Motor neuron (in vitro differentiated cells): Measurements from ENCODE around the gene COPG2. TPM values are rescaled to one million over a fixed set of nuclear protein-coding genes. Genes with fewer than 3 reads are reported as not detected.
"Not testable (repeated sequence)": the region's sequence is repeated elsewhere in the genome, so short reads cannot be mapped to it uniquely, and the experiment has no call there.

ENCODE experiments used
- ATAC-seq, 8 experiments: fragments of 200-7000 bp; cut with Tn5 transposase; replicated peaks in 6 of 8; 2 replicates each; pipeline ENCODE4 v1.8.0; 2021; ENCODE audit warnings: mild to moderate bottlenecking in 8 of 8, moderate library complexity in 8 of 8
- H3K27ac ChIP-seq, 2 donors: fragments of 250-450 bp; sonication (Bioruptor Pico); 2 replicates each; pipeline ENCODE4 v1.9.0; 2021; ENCODE audit warnings: antibody characterized with exemption in 2 of 2, mild to moderate bottlenecking in 2 of 2, moderate library complexity in 1 of 2
- H3K4me1 ChIP-seq, 2 donors: fragments of 250-450 bp; sonication (Bioruptor Pico); replicated peaks in 1 of 2; 2 replicates each; pipeline ENCODE4 v1.6.1; 2021; ENCODE audit warnings: antibody characterized with exemption in 2 of 2, mild to moderate bottlenecking in 2 of 2, moderate library complexity in 1 of 2
- H3K4me3 ChIP-seq, 5 donors: fragments of 250-450 bp; sonication (Bioruptor Pico); 2 replicates each; pipeline ENCODE4 v1.9.0; 2021; ENCODE audit warnings: antibody characterized with exemption in 5 of 5, mild to moderate bottlenecking in 5 of 5, moderate library complexity in 4 of 5
- WGBS, 10 experiments: fragments of 450-650 bp; shearing (Covaris generic); methylation state at CpG; one replicate each; pipeline ENCODE4 v1.0.0; 2022; 5-methylcytosine and 5-hydroxymethylcytosine counted together
- in situ Hi-C, 9 experiments: fragments of 400-800 bp; cut with MboI; loops; one replicate each; pipeline ENCODE4 v1.15.0; 2021; ENCODE audit warnings: low sequenced_read_pairs in 9 of 9, low pct_unique_long_range_greater_than_20kb in 2 of 9; ENCODE audit not compliant: unreplicated experiment in 9 of 9
- total RNA-seq, 8 experiments: library from RNA; unstranded; fragments of 300-600 nt; gene quantifications; 2 replicates each; pipeline versions ENCODE4 v1.2.3 to v1.2.4, GENCODE V29; 2022

The COPG2 gene
- 10 to 100 TPM; 14.5 to 43.3 (median 31.3) TPM for total RNA-seq

- in situ Hi-C loops, result no loop called here
- ATAC-seq, result peak; percentile 94 to 98 (median 97)
- peak within 1 kb of the TSS; percentile 87 to 92 for H3K27ac ChIP-seq
- 0 to 4% methylated on average over 2 to 5 of the region's 103 CpGs; no CpG with 5 or more reads in 8 of the 10 experiments for WGBS, 10 experiments
- H3K4me1 ChIP-seq, result peaks cover 6 to 11% of the 10 kb centered on the region in 2 donors
- H3K4me3 ChIP-seq, result peak within 1 kb of the TSS; percentile 73 to 93 (median 90)
Measured at GRCh38 chr7:130668258-130669084, at the start of gene COPG2. TSS of gene COPG2 (minus strand) at chr7:130668748. CDS start at chr7:130668668, 80 bp downstream.

GRCh38 chr7:130712416-130712815, 43.9 kb upstream of the COPG2 start:
- 0 to 23% (median 6%) methylated on average over 1 to 3 of the region's 3 CpGs; no CpG with 5 or more reads in 1 of the 10 experiments for WGBS, 10 experiments
- no peak for ATAC-seq
- Histone ChIP-seq H3K4me1 (no peaks in the 10 kb centered on the region), H3K4me3 (no peak overlapping the region), H3K27ac (no peak overlapping the region)
- in situ Hi-C loops, result loop anchor here in 2 of 9 experiments (25.0 kb wide), 2 partner anchors 475 to 500 kb away; partner anchors contain the start of genes SSMEM1 (in 1 of the 2) and TMEM209 (in 1 of the 2)

GRCh38 chr7:130708766-130709165, 40.2 kb upstream of the COPG2 start:
- 29 to 100% (median 88%) methylated on average over 1 to 3 of the region's 4 CpGs; no CpG with 5 or more reads in 4 of the 10 experiments for WGBS, 10 experiments
- in situ Hi-C loops, result loop anchor here in 2 of 9 experiments (25.0 kb wide), 2 partner anchors 471 to 496 kb away; partner anchors contain the start of genes SSMEM1 (in 1 of the 2) and TMEM209 (in 1 of the 2)
- ATAC-seq, result no peak

GRCh38 chr7:130708001-130708400, 39.5 kb upstream of the COPG2 start:
- in situ Hi-C loops, result loop anchor here in 2 of 9 experiments (25.0 kb wide), 2 partner anchors 471 to 496 kb away; partner anchors contain the start of genes SSMEM1 (in 1 of the 2) and TMEM209 (in 1 of the 2)
- WGBS, 10 experiments, result 79 to 100% (median 96%) methylated on average over 2 to 4 of the region's 4 CpGs; no CpG with 5 or more reads in 3 of the 10 experiments
- H3K4me3 ChIP-seq, result no peak overlapping the region
- no peak overlapping the region for H3K27ac ChIP-seq
- no peaks in the 10 kb centered on the region for H3K4me1 ChIP-seq
- no peak for ATAC-seq

More at GRCh38 chr7:130708766-130709165, 40.2 kb upstream of the COPG2 start:
- no peak overlapping the region for H3K27ac ChIP-seq
- no peak overlapping the region for H3K4me3 ChIP-seq
- H3K4me1 ChIP-seq, result no peaks in the 10 kb centered on the region

GRCh38 chr7:130703851-130704250, 35.3 kb upstream of the COPG2 start:
- ATAC-seq, result no peak
- H3K4me1 ChIP-seq, result no peaks in the 10 kb centered on the region
- no peak overlapping the region for H3K27ac ChIP-seq
- 38 to 100% (median 100%) methylated on average over 1 of the region's 1 CpG; no CpG with 5 or more reads in 2 of the 10 experiments for WGBS, 10 experiments
- H3K4me3 ChIP-seq, result no peak overlapping the region
- in situ Hi-C loops, result loop anchor here in 2 of 9 experiments (25.0 kb wide), 2 partner anchors 467 to 492 kb away; partner anchors contain the start of genes SSMEM1 (in 1 of the 2) and TMEM209 (in 1 of the 2)

- no peak for ATAC-seq
- Histone ChIP-seq H3K4me3 (no peak overlapping the region), H3K4me1 (no peaks in the 10 kb centered on the region), H3K27ac (no peak overlapping the region)
- in situ Hi-C loops, result loop anchor here in 2 of 9 experiments (25.0 kb wide), 2 partner anchors 464 to 489 kb away; partner anchors contain the start of genes SSMEM1 (in 1 of the 2) and TMEM209 (in 1 of the 2)
- WGBS, 10 experiments, result 83 to 100% (median 91%) methylated on average over 1 to 2 of the region's 2 CpGs; no CpG with 5 or more reads in 3 of the 10 experiments
Measured at GRCh38 chr7:130701650-130702049, 33.1 kb upstream of the COPG2 start.

- 78 to 100% (median 100%) methylated on average over 1 of the region's 1 CpG; no CpG with 5 or more reads in 2 of the 10 experiments for WGBS, 10 experiments
- no peak for ATAC-seq
- in situ Hi-C loops, result loop anchor here in 2 of 9 experiments (25.0 kb wide), 2 partner anchors 463 to 488 kb away; partner anchors contain the start of genes SSMEM1 (in 1 of the 2) and TMEM209 (in 1 of the 2)
- Histone ChIP-seq H3K4me3 (no peak overlapping the region), H3K4me1 (no peaks in the 10 kb centered on the region), H3K27ac (no peak overlapping the region)
Measured at GRCh38 chr7:130700760-130701159, 32.2 kb upstream of the COPG2 start.

- Histone ChIP-seq H3K4me1 (no peaks in the 10 kb centered on the region), H3K27ac (no peak overlapping the region), H3K4me3 (no peak overlapping the region)
- ATAC-seq, result no peak
- WGBS, 10 experiments, result 17 to 86% (median 66%) methylated on average over 1 to 4 of the region's 4 CpGs; no CpG with 5 or more reads in 2 of the 10 experiments
- in situ Hi-C loops, result loop anchor here in 2 of 9 experiments (25.0 kb wide), 2 partner anchors 462 to 487 kb away; partner anchors contain the start of genes SSMEM1 (in 1 of the 2) and TMEM209 (in 1 of the 2)
Measured at GRCh38 chr7:130699686-130700085, 31.1 kb upstream of the COPG2 start.

GRCh38 chr7:130697820-130698219, 29.3 kb upstream of the COPG2 start:
- Histone ChIP-seq H3K4me3 (no peak overlapping the region), H3K4me1 (no peaks in the 10 kb centered on the region), H3K27ac (no peak overlapping the region)
- 7 to 100% (median 80%) methylated on average over 1 to 2 of the region's 2 CpGs; no CpG with 5 or more reads in 2 of the 10 experiments for WGBS, 10 experiments
- in situ Hi-C loops, result no loop called here
- ATAC-seq, result peak in 3 of 8 experiments; percentile 41 to 91 (median 72)

GRCh38 chr7:130695840-130696239, 27.3 kb upstream of the COPG2 start:
- ATAC-seq, result peak in 1 of 8 experiments; percentile 24
- WGBS, 10 experiments, result 47 to 100% (median 59%) methylated on average over 1 to 2 of the region's 2 CpGs; no CpG with 5 or more reads in 1 of the 10 experiments

GRCh38 chr7:130692396-130692795, 23.8 kb upstream of the COPG2 start:
- H3K4me3 ChIP-seq, ATAC-seq, in situ Hi-C loops, H3K4me1 ChIP-seq, H3K27ac ChIP-seq: not testable (repeated sequence)
- 0 to 100% (median 86%) methylated on average over 1 of the region's 1 CpG; no CpG with 5 or more reads in 1 of the 10 experiments for WGBS, 10 experiments

More at GRCh38 chr7:130695840-130696239, 27.3 kb upstream of the COPG2 start:
- in situ Hi-C loops, result no loop called here
- Histone ChIP-seq H3K4me1 (no peaks in the 10 kb centered on the region), H3K4me3 (no peak overlapping the region), H3K27ac (no peak overlapping the region)

GRCh38 chr7:130689683-130690082, 21.1 kb upstream of the COPG2 start:
- H3K4me3 ChIP-seq, result no peak overlapping the region
- no peak overlapping the region for H3K27ac ChIP-seq
- in situ Hi-C loops, result no loop called here
- no peaks in the 10 kb centered on the region for H3K4me1 ChIP-seq
- no peak for ATAC-seq
- 67 to 100% (median 100%) methylated on average over 1 of the region's 1 CpG; no CpG with 5 or more reads in 3 of the 10 experiments for WGBS, 10 experiments
